Calu3 (cell line): ENCODE data around the gene ICA1L. TPM values are rescaled to one million over a fixed set of nuclear protein-coding genes. Genes with fewer than 3 reads are reported as not detected.

Experiments used
- BruUV-seq: library from RNA; stranded (reverse); fragments of 400-500 nt; replicated peaks from 2 replicates; lab custom pipeline; 2021; lab: Mats Ljungman, UMichigan
- CTCF ChIA-PET: fragments of 300-600 bp; sonication (Branson Sonifier 250); formaldehyde crosslinking; loops from one replicate; lab custom pipeline; 2022; ENCODE audit warnings: antibody characterized with exemption; lab: Charles Lee
- DNase-seq: peaks from one replicate; pipeline ENCODE4 v3.0.0; 2022
- H3K27ac Mint-ChIP-seq: one replicate; pipeline ENCODE4 v1.8.0; 2022; ENCODE audit warnings: mixed read lengths; ENCODE audit not compliant: unreplicated experiment
- H3K27me3 Mint-ChIP-seq: one replicate; pipeline ENCODE4 v1.8.0; 2022; ENCODE audit warnings: mixed read lengths; ENCODE audit not compliant: unreplicated experiment
- H3K36me3 Mint-ChIP-seq: one replicate; pipeline ENCODE4 v1.8.0; 2022; ENCODE audit warnings: mild to moderate bottlenecking, moderate library complexity, mixed read lengths; ENCODE audit not compliant: insufficient read depth, unreplicated experiment
- H3K4me1 Mint-ChIP-seq: one replicate; pipeline ENCODE4 v1.8.0; 2022; ENCODE audit warnings: mild to moderate bottlenecking, low read depth, mixed read lengths; ENCODE audit not compliant: unreplicated experiment
- H3K4me3 Mint-ChIP-seq: one replicate; pipeline ENCODE4 v1.8.0; 2022; ENCODE audit warnings: mild to moderate bottlenecking, low read depth, moderate library complexity, mixed read lengths; ENCODE audit not compliant: unreplicated experiment
- H3K9me3 Mint-ChIP-seq: one replicate; pipeline ENCODE4 v1.8.0; 2022; ENCODE audit warnings: low read depth, mixed read lengths; ENCODE audit not compliant: unreplicated experiment
- CTCF ChIP-seq: fragments of 200-600 bp; IDR thresholded peaks from one replicate; pipeline ENCODE4 v1.8.0; 2022; ENCODE audit warnings: antibody characterized with exemption; ENCODE audit not compliant: unreplicated experiment
- intact Hi-C: fragments of 100-400 bp; cut with micrococcal nuclease; formaldehyde crosslinking; loops from one replicate; pipeline ENCODE4 v1.10.0; 2022; ENCODE audit not compliant: unreplicated experiment
- total RNA-seq: library from RNA; stranded (reverse); gene quantifications from 2 replicates; pipeline ENCODE4 v1.2.3, GENCODE V29; 2022

The ICA1L gene
- total RNA-seq, 1 experiment from 2014 or later = 1.3 TPM

GRCh38 chr2:202821206-202822160 lies 50.1 kb downstream of the ICA1L start:
- intact Hi-C loops = no loop called here
- Mint-ChIP-seq H3K27ac (no peak overlapping the region), H3K4me3 (no peak overlapping the region), H3K36me3 (no peaks in the 10 kb centered on the region), H3K27me3 (no peaks in the 10 kb centered on the region), H3K9me3 (no peaks in the 10 kb centered on the region), H3K4me1 (no peaks in the 10 kb centered on the region)
- no peak for DNase-seq
- CTCF ChIA-PET = no interaction called here
- no peak for TF ChIP-seq CTCF
- no TSS peak for BruUV-seq

DNA sequence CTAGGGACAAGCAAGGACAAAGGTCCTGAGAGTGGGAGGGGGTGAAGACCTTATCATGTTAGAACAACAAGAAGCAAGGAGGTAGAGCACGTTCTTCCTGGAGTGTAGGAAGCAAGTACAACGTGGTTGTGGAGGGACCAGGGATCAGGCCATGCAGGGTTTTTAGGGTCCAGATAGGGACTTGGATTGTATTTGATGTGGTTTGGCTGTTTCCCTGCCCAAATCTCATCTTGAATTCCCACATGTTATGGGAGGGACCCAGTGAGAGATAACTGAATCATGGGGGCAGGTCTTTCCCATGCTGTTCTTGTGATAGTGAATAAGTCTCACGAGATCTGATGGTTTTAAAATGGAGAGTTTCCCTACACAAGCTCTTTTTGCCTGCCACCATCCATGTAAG lies 53.2 kb downstream of the ICA1L start:
- Mint-ChIP-seq H3K27ac (no peak overlapping the region), H3K27me3 (no peaks in the 10 kb centered on the region), H3K9me3 (no peaks in the 10 kb centered on the region), H3K36me3 (no peaks in the 10 kb centered on the region), H3K4me1 (no peaks in the 10 kb centered on the region), H3K4me3 (no peak overlapping the region)
- DNase-seq = no peak
- no TSS peak for BruUV-seq
- intact Hi-C loops = no loop called here
- TF ChIP-seq CTCF = no peak
- CTCF ChIA-PET = interaction anchor here (0.5 kb wide), 1 partner anchor 17 kb away, joined by 4 read pairs; no protein-coding TSS in a partner anchor

- intact Hi-C loops = no loop called here
- no TSS peak for BruUV-seq
- DNase-seq = no peak
Observed at GRCh38 chr2:202817771-202818170, 53.8 kb downstream of the ICA1L start.

More at GRCh38 chr2:202817771-202818170, 53.8 kb downstream of the ICA1L start:
- CTCF ChIA-PET = no interaction called here
- no peak for TF ChIP-seq CTCF
- Mint-ChIP-seq H3K36me3 (no peaks in the 10 kb centered on the region), H3K9me3 (no peaks in the 10 kb centered on the region), H3K27me3 (no peaks in the 10 kb centered on the region), H3K27ac (no peak overlapping the region), H3K4me3 (no peak overlapping the region), H3K4me1 (no peaks in the 10 kb centered on the region)
